GM19238 (cell line): ENCODE data around the gene CCDC178.
A peak's percentile ranks its signal among the peaks of the same experiment; 100 is the strongest.
"Not testable (repeated sequence)": the region's sequence is repeated elsewhere in the genome, so short reads cannot be mapped to it uniquely, and the experiment has no call there.

Source experiments
- DNase-seq: peaks from one replicate; pipeline ENCODE4 v3.0.0; 2011; ENCODE audit warnings: low spot score; ENCODE audit not compliant: insufficient read length

CCDC178 gene

GRCh38 chr18:32998921-32999320 lies 441.6 kb downstream of the CCDC178 start:
- DNase-seq: no peak

DNA sequence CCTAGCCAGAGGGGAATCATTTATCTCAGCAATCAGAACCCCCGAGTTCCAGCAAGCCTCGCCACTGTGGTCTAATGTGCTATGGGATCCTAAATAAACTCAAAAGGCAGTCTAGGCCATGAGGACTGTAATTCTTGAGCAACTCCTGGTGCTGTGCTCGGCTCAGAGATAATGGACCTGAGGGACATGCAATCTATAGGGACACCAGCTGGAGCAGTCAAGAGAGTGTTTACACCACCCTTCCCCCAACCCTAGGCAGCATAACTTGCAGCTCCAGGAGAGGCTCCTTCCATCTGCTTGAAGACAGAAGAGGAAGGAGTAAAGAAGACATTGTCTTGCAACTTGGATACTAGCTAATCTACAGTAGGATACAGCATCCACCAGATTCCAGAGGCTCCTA lies 442.2 kb downstream of the CCDC178 start:
- DNase-seq: no peak

GRCh38 chr18:32983721-32984120 lies 456.8 kb downstream of the CCDC178 start:
- DNase-seq: no peak

DNA sequence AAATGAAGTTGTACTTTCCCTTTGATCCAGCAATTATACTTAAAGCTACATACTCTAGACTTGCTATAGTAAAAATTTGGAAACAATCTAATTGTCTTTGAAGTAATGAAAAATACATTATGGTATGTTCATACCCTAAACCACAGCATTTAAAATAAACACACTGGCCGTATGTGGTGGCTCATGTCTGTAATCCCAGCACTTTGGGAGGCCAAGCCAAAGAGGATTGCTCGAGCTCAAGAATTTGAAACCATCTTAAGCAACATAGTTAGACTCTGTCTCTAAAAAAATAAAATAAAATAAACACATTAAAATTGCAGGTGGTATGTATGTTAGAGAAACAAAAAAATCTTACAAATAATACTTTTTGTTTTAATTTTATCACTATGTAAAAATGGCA lies 459.6 kb downstream of the CCDC178 start:
- DNase-seq: no peak

DNA sequence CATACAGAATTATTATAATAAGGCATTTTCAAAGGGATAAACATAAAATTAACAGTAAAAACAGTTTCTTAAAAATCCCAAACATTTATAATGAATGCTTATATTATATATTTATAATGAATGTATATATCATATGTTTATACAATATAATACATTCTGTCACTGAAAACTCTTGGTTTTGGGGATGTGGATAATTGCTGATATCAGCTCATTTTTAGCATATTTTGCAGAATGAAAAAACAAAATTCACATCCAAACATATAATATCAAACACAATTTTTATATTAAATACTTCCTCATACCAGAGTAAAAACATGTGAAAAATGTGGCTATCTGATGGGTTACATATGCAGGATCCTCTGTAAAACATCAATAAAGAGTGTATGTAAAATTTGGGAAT lies 465.0 kb downstream of the CCDC178 start:
- no peak for DNase-seq

- no peak for DNase-seq
Measured at GRCh38 chr18:32975163-32975436, 465.4 kb downstream of the CCDC178 start.

- no peak for DNase-seq
Measured at GRCh38 chr18:32974421-32975162, 465.9 kb downstream of the CCDC178 start.

- DNase-seq: no peak
Measured at GRCh38 chr18:32968248-32968647, 472.3 kb downstream of the CCDC178 start.

GRCh38 chr18:32966141-32966540 lies 474.4 kb downstream of the CCDC178 start:
- DNase-seq: no peak

- DNase-seq: no peak
Measured at GRCh38 chr18:32961538-32961937, 479.0 kb downstream of the CCDC178 start.

GRCh38 chr18:32958746-32959145 lies 481.8 kb downstream of the CCDC178 start:
- DNase-seq: no peak

DNA sequence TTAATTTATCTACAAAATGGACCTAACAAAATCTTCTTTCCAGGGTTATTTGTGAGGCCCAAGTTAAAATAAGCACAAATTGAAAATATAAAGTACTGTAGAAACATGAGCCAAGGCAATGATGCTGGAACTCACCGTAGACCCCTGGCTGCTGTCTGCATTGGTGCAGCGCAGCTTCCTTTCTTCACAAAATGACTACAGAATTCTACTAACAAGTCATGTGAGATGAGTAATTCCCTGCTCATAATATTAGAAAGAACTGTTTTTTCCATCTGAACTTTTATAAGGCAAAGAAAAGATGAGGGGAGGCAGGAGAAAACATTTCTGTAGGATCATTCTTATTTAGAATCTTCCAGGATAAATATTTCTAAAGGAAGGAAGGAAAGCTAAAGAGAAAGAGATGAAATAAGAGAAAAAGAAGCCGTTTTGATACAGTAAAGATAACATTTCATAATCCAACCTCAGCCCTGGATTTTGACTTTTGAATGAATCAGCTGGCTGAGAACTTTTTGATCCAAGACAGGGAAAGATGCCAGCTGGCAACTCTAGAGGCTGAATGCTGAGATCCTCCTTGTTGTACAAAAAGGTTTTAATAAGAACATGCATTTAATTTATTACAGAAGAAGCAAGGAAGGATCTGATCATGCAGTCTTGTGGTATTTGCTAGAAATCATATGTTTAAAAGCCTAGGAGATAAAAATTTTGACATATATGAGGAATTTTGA lies 483.8 kb downstream of the CCDC178 start:
- DNase-seq: no peak

DNA sequence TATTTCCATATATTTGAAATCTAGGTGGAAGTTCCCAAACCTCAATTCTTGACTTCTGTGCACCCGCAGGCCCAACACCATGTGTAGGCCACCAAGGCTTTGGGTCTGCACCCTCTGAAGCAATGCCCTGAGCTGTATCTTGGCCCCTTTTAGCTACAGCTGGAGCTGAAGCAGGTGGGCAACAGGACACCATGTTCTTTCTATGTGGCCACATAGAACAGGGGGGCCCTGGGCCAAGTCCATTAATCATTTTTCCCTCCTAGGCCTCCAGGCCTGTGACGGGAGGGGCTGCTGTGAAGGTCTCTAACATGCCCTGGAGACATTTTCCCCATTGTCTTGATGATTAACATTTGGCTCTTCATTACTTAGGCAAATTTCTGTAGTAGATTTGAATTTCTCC lies 488.2 kb downstream of the CCDC178 start:
- DNase-seq: not testable (repeated sequence)

GRCh38 chr18:32937597-32937996 lies 502.9 kb downstream of the CCDC178 start:
- no peak for DNase-seq

DNA sequence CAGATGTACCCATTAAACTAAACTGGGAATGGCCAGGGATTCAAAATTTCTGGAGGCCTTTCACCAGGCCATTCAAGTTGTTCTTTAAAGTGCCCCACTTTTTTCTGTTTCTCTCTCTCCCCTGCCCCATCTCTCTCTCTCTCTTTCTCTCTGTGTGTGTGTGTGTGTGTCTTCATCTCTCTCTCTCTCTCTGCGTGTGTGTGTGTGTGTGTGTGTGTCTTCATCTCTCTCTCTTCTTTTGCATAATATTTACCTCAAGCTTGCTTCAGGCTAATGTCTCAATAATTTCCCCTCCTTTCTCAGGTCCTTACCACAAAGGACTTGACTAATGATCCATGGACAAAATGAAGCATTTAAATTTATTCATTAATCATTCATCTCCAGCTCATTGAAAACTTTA lies 503.5 kb downstream of the CCDC178 start:
- DNase-seq: no peak

DNA sequence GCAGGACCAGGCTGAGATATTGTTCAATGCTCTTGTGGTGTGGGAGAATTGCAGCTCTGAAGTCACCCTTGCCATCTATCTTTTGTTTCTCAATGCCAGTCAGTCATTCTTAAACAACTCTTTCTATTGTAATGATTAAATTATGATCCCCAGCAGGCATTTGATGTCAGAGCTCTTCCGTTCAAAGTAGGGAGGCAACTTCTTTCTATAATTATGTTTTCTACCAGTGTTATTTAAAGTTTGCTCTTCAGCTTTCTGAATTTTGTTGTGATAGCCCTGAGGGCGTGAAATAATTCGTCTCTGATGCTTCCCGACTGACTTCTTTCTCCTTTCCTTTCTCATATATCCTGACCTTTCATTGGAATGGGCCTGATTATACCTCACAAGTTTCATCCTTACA lies 506.3 kb downstream of the CCDC178 start:
- DNase-seq: no peak

DNA sequence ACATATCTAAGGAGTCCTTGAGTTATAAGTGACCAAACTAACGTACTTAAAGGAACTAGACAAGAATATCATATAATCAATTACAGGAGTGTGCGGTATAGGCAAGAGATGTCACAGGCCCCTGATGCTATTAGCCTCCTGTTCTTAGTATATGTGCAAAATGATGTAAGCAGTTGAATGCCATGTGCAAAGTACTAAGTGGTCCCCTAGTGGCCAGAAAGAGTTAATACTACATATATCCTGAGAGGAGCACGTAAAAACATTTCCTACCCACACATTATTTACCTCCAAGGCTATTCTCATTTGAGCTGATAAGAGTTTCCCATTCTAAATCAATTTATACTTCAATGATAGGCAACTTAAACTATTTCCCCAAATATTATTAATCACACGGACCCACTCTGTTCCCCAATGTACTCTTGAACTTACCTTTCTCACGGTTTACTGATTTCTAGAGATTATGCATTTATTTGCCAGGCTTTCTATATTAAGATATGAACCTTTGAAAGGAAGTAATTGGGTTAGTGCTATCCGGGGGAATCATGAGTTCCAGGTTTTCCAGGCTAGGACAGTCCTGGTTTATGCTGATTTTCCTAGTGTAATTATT lies 509.7 kb downstream of the CCDC178 start:
- DNase-seq: no peak

GRCh38 chr18:32929213-32929612 lies 511.3 kb downstream of the CCDC178 start:
- DNase-seq: no peak

GRCh38 chr18:32922951-32923430 lies 517.5 kb downstream of the CCDC178 start:
- no peak for DNase-seq

- DNase-seq: no peak
Measured at GRCh38 chr18:32920796-32921787, 519.4 kb downstream of the CCDC178 start.

GRCh38 chr18:32919799-32920198 lies 520.7 kb downstream of the CCDC178 start:
- DNase-seq: peak; percentile 42
